K562 (cell line): Measurements from ENCODE around the gene RNF166. TPM values are rescaled to one million over a fixed set of nuclear protein-coding genes. Genes with fewer than 3 reads are reported as not detected.
A peak's percentile ranks its signal among the peaks of the same experiment; 100 is the strongest.

Source experiments
- CREM ChIP-seq: IDR thresholded peaks from 2 replicates; pipeline ENCODE4 v1.6.1; 2014; ENCODE audit warnings: antibody characterized with exemption, low read depth
- ELF1 ChIP-seq: fragments of 200-800 bp; sonication (Bioruptor generic); IDR thresholded peaks from 2 replicates; pipeline ENCODE4 v1.6.1; 2016; ENCODE audit warnings: missing genetic modification characterization, missing compliant biosample characterization
- FOXM1 ChIP-seq, 2 experiments: fragments of 450-650 bp in 1 of 2; sonication (generic) in 1 of 2; formaldehyde crosslinking in 1 of 2; IDR thresholded peaks; 2 replicates each; pipeline versions ENCODE4 v1.6.1 to v1.9.0; 2017 to 2022; ENCODE audit warnings: low read depth in 2 of 2, mild to moderate bottlenecking in 2 of 2, missing genetic modification reagents in 1 of 2, moderate library complexity in 1 of 2
- HMGN3 ChIP-seq: IDR thresholded peaks from 2 replicates; pipeline ENCODE4 v1.6.1; 2011; ENCODE audit warnings: borderline replicate concordance, low read depth, mild to moderate bottlenecking, mixed read lengths, low read length; ENCODE audit not compliant: insufficient read length; ENCODE audit errors: extremely low read depth
- KAT7 ChIP-seq: sonication (generic); formaldehyde crosslinking; IDR thresholded peaks from 2 replicates; pipeline ENCODE4 v1.8.0; 2022; ENCODE audit warnings: missing genetic modification reagents, mild to moderate bottlenecking, borderline replicate concordance
- MAZ ChIP-seq, 2 experiments: fragments of 450-650 bp in 1 of 2; sonication (generic) in 1 of 2; formaldehyde crosslinking; IDR thresholded peaks in 1 of 2; conservative IDR thresholded peaks in 1 of 2; 2 replicates each; pipeline versions ENCODE4 v1.4.0 to v1.5.0; 2020; ENCODE audit warnings: mild to moderate bottlenecking in 1 of 2, missing genetic modification reagents in 1 of 2
- MCM2 ChIP-seq: fragments of 450-650 bp; IDR thresholded peaks from 2 replicates; pipeline ENCODE4 v1.6.1; 2017; ENCODE audit warnings: low read depth, mild to moderate bottlenecking
- MTA3 ChIP-seq: fragments of 450-650 bp; formaldehyde crosslinking; IDR thresholded peaks from 2 replicates; pipeline ENCODE4 v1.6.1; 2017; ENCODE audit warnings: mild to moderate bottlenecking, borderline replicate concordance
- MYNN ChIP-seq, 2 experiments: sonication (generic); formaldehyde crosslinking in 1 of 2; IDR thresholded peaks; 2 replicates each; pipeline versions ENCODE4 v1.5.0 to v1.6.1; 2016 to 2020; ENCODE audit warnings: antibody characterized with exemption in 1 of 2, missing genetic modification reagents in 1 of 2
- NCOA1 ChIP-seq: fragments of 450-650 bp; IDR thresholded peaks from 2 replicates; pipeline ENCODE4 v1.6.1; 2016; ENCODE audit warnings: low read depth
- NEUROD1 ChIP-seq: fragments of 150-350 bp; IDR thresholded peaks from 2 replicates; pipeline ENCODE4 v1.6.1; 2014; ENCODE audit warnings: borderline replicate concordance, low read length, low read depth; ENCODE audit not compliant: partially characterized antibody
- NR2C2 ChIP-seq, 2 experiments: fragments of 200-800 bp in 1 of 2; sonication (Bioruptor generic) in 1 of 2; sonication (generic) in 1 of 2; formaldehyde crosslinking in 1 of 2; IDR thresholded peaks; 2 replicates each; pipeline versions ENCODE4 v1.6.1 to v1.8.0; 2016 to 2022; ENCODE audit warnings: mild to moderate bottlenecking in 1 of 2, missing compliant biosample characterization in 1 of 2, missing genetic modification characterization in 1 of 2, missing genetic modification reagents in 1 of 2
- USF1 ChIP-seq: sonication (generic); formaldehyde crosslinking; IDR thresholded peaks from 2 replicates; pipeline ENCODE4 v1.9.0; 2022; ENCODE audit warnings: mild to moderate bottlenecking, missing genetic modification reagents
- ZBTB43 ChIP-seq: sonication (generic); formaldehyde crosslinking; IDR thresholded peaks from 2 replicates; pipeline ENCODE4 v1.8.0; 2023; ENCODE audit warnings: mild to moderate bottlenecking, missing genetic modification reagents
- ZFP36 ChIP-seq: fragments of 150-350 bp; IDR thresholded peaks from 2 replicates; pipeline ENCODE4 v1.6.1; 2018; ENCODE audit warnings: low read length, low read depth; ENCODE audit not compliant: partially characterized antibody
- ZFX ChIP-seq: sonication (generic); formaldehyde crosslinking; IDR thresholded peaks from 2 replicates; pipeline ENCODE4 v1.8.0; 2022; ENCODE audit warnings: mild to moderate bottlenecking, missing genetic modification reagents, moderate library complexity
- ZNF707 ChIP-seq: fragments of 250-450 bp; sonication (Bioruptor Pico); conservative IDR thresholded peaks from 2 replicates; pipeline ENCODE4 v1.8.0; 2022; ENCODE audit warnings: inconsistent platforms, mild to moderate bottlenecking, moderate library complexity
- ZSCAN29 ChIP-seq: fragments of 450-650 bp; IDR thresholded peaks from 2 replicates; pipeline ENCODE4 v1.6.1; 2017
- polyA plus RNA-seq, 8 experiments: library from polyadenylated mRNA; depleted of rRNA in 4 of 8; stranded (reverse) in 5 of 8; unstranded in 3 of 8; fragments of >200 nt; fragmentation: Nextera tagmentation in 2 of 8; fragmentation: Illumina TruSeq in 1 of 8; extraction: Ambion mirVana in 2 of 8; extraction: Trizol in 1 of 8; gene quantifications; 2 replicates each; pipeline versions ENCODE4 v1.2.1 to v1.2.3, GENCODE V29; 2011 to 2014; ENCODE audit warnings: inconsistent platforms in 1 of 8, missing spikeins in 1 of 8
- total RNA-seq, 7 experiments: library from RNA; depleted of rRNA in 6 of 7; stranded (reverse); fragments of >200 nt in 6 of 7; fragmentation: Illumina TruSeq in 2 of 7; extraction: Trizol in 2 of 7; gene quantifications; 2 replicates each; pipeline versions ENCODE4 v1.2.1 to v1.2.3, GENCODE V29; 2011 to 2021; ENCODE audit warnings: low replicate concordance in 1 of 7
- TF ChIP-seq, protein P1 (sequence below): fragments of 450-650 bp; conservative IDR thresholded peaks from 2 replicates; pipeline ENCODE4 v1.6.1; 2016; ENCODE audit warnings: missing genetic modification characterization, low read depth, mild to moderate bottlenecking, missing compliant biosample characterization, moderate library complexity
- TF ChIP-seq, protein P2 (sequence below): fragments of 250-450 bp; sonication (Bioruptor Pico); IDR thresholded peaks from 2 replicates; pipeline ENCODE4 v1.8.0; 2021; ENCODE audit warnings: moderate library complexity, mild to moderate bottlenecking, inconsistent platforms
- TF ChIP-seq, protein P3 (sequence below): IDR thresholded peaks from 2 replicates; pipeline ENCODE4 v1.6.1; 2011; ENCODE audit not compliant: insufficient read length; ENCODE audit errors: extremely low read depth

Gene RNF166
- total and polyA plus RNA-seq, 9 of the 15 experiments (the other 6 are each of a cell fraction or from before 2014, with no cell fraction given), result 0.56 to 60.3 (median 19.5) TPM

DNA sequence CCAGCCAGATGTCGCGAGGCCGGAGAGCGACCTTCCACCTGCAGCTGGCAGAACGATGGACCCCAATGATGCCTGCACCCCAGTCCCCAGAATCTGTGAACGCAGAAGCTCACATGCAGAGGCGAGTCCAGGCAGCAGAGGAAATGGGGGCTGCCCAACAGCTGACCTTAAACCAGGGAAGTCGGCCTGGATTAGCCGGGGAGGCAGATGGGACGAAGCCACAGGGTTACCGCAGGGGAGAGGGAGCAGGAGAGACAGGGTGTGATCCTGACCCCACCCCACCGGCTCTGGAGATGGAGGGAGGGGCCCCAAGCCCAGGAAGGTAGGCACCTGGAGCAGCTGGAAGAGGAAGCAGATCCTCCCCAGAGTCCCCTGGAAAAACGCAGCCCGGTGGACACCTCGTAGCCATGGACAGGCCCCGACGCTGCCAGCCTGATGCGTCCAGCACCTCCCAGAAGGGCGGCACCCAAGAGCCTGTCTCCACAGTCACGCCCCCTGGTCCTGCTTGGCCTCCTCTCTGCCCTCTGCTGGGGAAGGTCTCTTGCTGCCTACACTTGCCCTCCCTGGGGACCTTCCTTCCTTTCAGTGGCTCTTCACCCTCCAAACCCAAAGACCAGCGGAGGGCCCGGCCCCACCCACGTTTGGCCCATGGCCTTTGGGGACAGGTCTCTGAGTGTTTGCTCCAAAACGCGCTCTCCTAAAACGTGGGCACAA is 41.5 kb upstream of the RNF166 start (continued):
- TF ChIP-seq, protein P1, sequence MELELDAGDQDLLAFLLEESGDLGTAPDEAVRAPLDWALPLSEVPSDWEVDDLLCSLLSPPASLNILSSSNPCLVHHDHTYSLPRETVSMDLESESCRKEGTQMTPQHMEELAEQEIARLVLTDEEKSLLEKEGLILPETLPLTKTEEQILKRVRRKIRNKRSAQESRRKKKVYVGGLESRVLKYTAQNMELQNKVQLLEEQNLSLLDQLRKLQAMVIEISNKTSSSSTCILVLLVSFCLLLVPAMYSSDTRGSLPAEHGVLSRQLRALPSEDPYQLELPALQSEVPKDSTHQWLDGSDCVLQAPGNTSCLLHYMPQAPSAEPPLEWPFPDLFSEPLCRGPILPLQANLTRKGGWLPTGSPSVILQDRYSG (tag), result no peak
- no peak; the same call in 1 of the 2 replicates for TF ChIP-seq USF1
- peak in 1 of 2 experiments; percentile 57; a peak in 2 of 4 replicates for TF ChIP-seq MAZ (CRISPR knock-in tag; conservative IDR thresholded peaks at IDR 0.05 in 1 of 2, IDR thresholded peaks at IDR 0.05 in 1 of 2)
- TF ChIP-seq, protein P2, sequence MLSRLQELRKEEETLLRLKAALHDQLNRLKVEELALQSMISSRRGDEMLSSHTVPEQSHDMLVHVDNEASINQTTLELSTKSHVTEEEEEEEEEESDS (CRISPR knock-in tag), result no peak
- peak; percentile 65 for TF ChIP-seq CREM
- TF ChIP-seq NEUROD1, result peak; percentile 22
- TF ChIP-seq MTA3, result peak; percentile 76
- TF ChIP-seq ZSCAN29, result no peak
- TF ChIP-seq ZFX (CRISPR knock-in tag), result no peak
- no peak for TF ChIP-seq NR2C2 (CRISPR knock-in tag; IDR thresholded peaks at IDR 0.05)
- TF ChIP-seq NR2C2 (tag; IDR thresholded peaks at IDR 0.05), result no peak
- TF ChIP-seq ELF1 (tag), result no peak
- TF ChIP-seq KAT7 (CRISPR knock-in tag), result no peak
- TF ChIP-seq, protein P3, sequence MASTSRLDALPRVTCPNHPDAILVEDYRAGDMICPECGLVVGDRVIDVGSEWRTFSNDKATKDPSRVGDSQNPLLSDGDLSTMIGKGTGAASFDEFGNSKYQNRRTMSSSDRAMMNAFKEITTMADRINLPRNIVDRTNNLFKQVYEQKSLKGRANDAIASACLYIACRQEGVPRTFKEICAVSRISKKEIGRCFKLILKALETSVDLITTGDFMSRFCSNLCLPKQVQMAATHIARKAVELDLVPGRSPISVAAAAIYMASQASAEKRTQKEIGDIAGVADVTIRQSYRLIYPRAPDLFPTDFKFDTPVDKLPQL, result no peak
- TF ChIP-seq ZBTB43 (CRISPR knock-in tag), result no peak
- TF ChIP-seq NCOA1, result no peak
- no peak for TF ChIP-seq FOXM1 (IDR thresholded peaks at IDR 0.05; ENCODE audit: low read depth)
- no peak for TF ChIP-seq FOXM1 (CRISPR knock-in tag; IDR thresholded peaks at IDR 0.05; ENCODE audit: low read depth)
- peak; percentile 59; the same call in 1 of the 2 replicates for TF ChIP-seq MYNN (IDR thresholded peaks at IDR 0.05)
- TF ChIP-seq MYNN (CRISPR knock-in tag; IDR thresholded peaks at IDR 0.05), result no peak
- TF ChIP-seq MCM2, result no peak
- no peak for TF ChIP-seq ZNF707 (CRISPR knock-in tag)
- no peak for TF ChIP-seq HMGN3
- peak; percentile 10 for TF ChIP-seq ZFP36
